Fibroblast of skin of back (primary cell): Measurements from ENCODE around the gene ATF3.
A peak's percentile ranks its signal among the peaks of the same experiment; 100 is the strongest.

Experiments used
- DNase-seq: peaks from one replicate; pipeline ENCODE4 v3.0.0-alpha.2; 2013

The ATF3 gene

GRCh38 chr1:212609701-212610574, 1.4 kb downstream of the ATF3 start:
- DNase-seq: peak; percentile 30

DNA sequence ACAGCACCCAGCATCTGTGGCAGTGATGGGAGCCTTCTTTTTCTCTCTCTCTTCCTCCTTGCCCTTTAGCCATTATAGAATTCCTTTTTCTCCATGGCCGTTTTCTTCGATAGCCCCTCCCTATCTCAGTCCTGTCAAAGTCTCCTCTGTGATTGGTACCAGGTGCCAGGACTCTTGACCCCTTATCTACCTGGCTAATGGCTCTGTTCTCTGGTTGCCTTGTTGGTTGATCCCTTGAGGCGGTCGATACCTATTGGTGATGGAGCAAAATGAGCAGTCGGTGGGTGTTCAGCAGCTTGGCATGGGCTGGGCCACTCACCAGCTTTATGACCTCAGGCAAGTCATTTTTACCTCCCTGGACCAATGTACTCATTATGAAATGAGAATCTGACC, 2.0 kb downstream of the ATF3 start:
- DNase-seq: no peak

- DNase-seq: no peak
Observed at GRCh38 chr1:212611000-212611948, 2.7 kb downstream of the ATF3 start.

- peak; percentile 71 for DNase-seq
Observed at GRCh38 chr1:212612041-212612961, 3.7 kb downstream of the ATF3 start.

DNA sequence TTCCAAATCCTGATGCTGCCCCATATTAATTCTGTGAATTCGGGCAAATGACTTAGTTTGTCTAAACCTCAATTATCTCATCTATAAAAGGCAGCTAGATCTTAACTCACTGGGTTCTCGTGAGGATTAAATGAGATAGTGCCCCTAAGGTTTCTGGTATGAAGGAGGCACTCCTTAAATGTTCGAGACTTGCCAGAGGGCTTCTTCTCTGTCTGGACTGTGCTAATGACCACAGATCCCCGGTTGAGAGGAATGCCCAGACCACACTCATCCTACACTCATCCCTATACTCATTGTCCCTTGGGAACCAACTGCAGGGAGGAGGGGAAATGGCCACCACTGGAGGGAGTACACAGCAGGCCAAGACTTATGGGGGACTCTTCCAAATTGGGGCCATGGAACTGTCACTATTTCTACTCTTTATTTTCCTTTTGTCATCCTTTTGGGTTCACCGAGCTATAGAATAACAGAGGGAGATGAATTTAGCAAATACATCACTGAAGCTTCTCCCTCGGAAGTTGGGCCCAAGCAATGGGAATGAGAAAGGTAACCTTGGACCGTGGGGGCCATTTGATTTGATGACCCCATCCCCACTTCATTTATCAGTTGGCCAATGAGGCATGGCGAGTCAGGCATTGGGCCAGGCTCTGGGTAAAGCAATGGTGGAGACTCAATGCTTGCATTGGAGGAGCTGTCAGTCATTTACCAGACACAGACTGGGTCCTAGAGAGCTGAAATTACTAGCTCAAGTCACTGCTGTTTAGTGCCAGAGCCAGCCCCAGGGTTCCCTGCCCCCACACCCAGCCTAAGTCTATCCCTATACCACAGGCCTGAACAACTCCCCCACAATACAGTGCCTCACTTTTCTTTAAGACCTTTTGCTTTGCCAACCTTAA, 5.1 kb downstream of the ATF3 start:
- DNase-seq: peak; percentile 93

- no peak for DNase-seq
Observed at GRCh38 chr1:212614453-212615200, 6.1 kb downstream of the ATF3 start.

DNA sequence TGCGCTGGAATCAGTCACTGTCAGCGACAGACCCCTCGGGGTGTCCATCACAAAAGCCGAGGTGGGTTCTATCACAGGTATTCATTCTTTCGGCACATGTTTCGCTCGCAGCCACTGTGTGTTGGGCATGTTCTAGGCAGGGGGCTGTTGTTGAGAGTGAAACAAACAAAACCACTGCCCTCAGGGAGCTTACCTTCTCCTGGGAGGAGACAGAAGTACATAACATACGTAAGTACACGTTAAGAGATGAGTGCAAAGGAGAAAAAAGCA, 6.6 kb downstream of the ATF3 start:
- no peak for DNase-seq

DNA sequence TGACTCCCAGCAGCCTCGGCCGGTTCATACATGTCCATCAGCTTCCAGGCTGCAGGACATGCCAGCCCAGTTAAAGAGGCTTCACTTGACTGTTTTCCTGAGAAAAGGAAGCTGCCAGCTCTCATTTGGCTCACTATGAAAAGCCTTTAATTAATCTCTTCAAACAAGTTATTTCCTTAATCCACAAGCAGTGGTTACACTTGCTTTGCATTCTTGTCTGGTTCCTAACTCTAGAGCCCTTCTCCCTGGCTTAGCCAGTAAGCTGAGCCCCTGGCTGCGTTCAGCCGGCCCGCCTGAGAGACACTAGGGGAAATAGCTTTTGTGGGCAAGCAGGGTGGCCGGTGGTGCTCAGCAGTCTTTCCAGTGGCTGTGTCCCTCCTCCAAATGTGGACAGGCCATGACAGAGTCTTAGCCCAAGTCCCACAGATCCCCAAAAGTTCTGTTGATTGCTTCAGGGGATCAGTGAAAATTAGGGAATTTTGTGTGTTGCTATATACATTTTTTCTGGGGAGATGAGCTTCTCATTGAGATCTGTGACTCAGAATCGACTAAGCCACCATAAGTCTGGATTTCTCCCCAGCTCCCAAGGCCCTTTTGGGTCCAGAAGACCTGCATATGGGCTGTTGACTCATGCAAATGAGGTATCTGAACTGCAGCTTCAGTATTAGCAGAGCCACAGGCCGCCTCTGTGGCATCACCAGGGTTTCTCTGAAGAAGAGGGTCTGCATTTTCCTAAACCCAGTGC, 10.1 kb downstream of the ATF3 start:
- peak; percentile 38 for DNase-seq

GRCh38 chr1:212620293-212620692, 11.7 kb downstream of the ATF3 start:
- no peak for DNase-seq

- DNase-seq: no peak
Observed at GRCh38 chr1:212621043-212621948, 12.7 kb downstream of the ATF3 start.

GRCh38 chr1:212621949-212622305, 13.4 kb downstream of the ATF3 start:
- DNase-seq: no peak

DNA sequence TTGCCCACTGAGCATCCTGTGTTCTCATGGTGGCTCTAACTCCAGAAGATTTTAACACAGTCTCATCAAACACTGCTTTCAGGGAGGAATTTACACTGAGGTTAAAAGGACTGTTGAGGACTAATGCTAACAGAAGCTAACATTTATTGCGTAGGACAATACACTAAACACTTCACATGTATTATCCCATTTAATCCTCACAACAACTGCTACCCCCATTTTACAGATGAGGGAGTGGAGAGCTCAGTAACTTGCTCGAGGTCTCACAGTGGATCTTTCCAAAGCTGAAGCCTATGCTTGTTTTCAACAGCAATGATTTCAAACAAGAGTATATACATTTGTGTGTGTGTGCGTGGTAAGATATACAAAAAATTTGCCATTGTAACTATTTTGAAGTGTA, 13.9 kb downstream of the ATF3 start:
- DNase-seq: no peak

GRCh38 chr1:212622906-212623305, 14.3 kb downstream of the ATF3 start:
- no peak for DNase-seq

DNA sequence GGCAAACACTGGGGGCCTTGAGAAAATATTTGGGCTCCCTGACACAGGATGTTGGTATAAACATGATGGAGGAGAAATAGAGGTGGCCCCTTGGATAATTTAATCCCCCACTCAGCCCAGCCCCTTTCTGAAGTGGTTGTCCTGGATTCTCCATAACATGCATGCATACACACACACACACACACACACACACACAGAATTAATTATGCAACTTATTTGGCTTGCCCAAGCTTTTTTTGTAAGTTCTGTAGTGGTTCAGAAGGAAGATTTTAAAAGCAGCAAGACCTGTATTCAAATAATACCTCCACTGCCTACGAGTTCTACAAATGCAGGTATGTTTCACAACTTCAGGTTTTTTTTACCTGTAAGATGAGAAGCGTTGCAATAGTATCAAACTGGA, 15.0 kb downstream of the ATF3 start:
- DNase-seq: no peak

- DNase-seq: no peak
Observed at GRCh38 chr1:212624976-212625501, 16.5 kb downstream of the ATF3 start.

DNA sequence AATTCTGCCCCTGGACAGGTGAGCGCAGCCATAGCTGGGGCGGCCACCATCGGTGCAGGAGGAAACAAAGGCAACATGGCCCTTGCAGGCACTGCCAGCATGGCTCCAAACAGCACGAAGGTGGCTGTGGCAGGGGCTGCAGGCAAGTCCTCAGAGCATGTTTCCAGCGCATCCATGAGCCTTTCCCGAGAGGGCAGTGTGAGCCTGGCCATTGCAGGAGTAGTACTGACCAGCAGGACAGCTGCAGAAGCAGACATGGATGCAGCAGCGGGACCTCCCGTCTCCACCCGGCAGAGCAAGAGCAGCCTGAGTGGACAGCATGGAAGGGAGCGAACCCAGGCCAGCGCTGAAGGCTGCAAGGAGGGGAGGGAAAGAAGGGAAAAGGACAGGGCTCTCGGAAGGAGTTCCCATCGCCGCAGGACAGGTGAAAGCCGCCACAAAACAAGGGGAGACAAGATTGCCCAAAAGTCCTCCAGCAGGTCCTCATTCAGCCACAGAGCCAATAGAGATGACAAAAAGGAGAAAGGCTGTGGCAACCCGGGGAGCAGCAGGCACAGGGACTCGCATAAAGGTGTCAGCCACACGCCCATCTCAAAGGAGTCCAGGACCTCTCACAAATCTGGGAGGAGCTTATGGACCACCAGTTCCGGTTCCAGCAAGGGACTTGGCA, 17.4 kb downstream of the ATF3 start:
- DNase-seq: no peak

DNA sequence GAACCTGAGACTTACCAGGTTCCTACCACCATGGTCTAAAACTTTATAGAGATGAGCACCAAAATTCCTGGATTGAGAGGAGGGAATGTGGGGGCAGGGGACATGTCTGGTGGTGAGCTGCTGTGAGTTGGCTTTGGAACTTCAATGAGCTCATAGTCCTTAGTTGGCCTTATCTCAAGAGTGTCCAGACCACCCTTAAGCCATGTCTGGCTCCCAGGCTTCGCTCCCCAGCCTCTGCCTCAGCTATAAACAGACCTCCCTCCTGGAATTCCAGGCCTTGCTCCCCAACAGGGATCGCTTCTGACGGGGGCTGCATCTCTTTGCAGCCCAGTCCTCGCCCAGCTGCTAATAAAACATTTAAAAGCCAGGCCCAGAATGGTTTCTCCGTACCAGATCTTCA, 19.5 kb downstream of the ATF3 start:
- peak; percentile 15 for DNase-seq

DNA sequence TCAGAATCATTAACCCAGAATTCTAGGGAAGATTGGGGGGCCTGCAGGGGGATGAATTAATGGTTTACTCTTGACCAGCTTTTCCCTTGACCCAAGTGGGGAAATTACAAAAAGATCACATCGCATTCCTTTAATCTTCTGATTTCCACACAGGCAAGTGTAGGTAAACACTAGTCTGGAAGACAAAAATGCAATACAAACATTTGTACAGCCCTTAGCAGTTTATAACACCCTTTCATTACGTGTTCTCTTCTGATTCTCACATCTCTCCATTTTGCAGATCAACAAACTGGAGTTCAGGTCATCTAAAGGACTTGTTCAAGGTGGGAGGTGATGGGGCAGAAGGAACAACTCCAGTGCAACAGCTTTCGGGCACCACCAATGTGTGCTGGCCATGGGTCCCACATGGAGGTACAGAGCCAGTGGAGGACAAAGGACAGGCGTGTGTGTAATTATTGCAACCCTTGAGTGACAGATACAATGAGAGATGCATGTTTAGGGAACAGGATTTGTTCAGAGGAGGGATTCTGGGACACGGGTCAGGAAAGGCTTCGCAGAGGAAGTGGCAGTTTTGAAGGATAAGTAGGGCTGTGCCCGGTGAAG, 20.4 kb downstream of the ATF3 start:
- no peak for DNase-seq
